ENCODE results near the gene TMEM259. TPM values are rescaled to one million over a fixed set of nuclear protein-coding genes. Genes with fewer than 3 reads are reported as not detected.

The TMEM259 gene
- total RNA-seq, 1 donor from 2014 or later: 31.7 TPM

GRCh38 chr19:1068009-1069001 lies 47.4 kb upstream of the TMEM259 start:
- Histone ChIP-seq H2AFZ (replicated peaks) (no peak overlapping the region), H3K36me3 (no peaks in the 10 kb centered on the region), H3K4me3 (no peak overlapping the region), H3K4me1 (peaks cover 12% of the 10 kb centered on the region), H3K79me2 (ENCODE audit: low read depth) (no peaks in the 10 kb centered on the region), H4K20me1 (ENCODE audit: low read depth) (peaks cover 33% of the 10 kb centered on the region), H3K27ac (no peak overlapping the region), H3K9me3 (ENCODE audit: low read depth) (no peaks in the 10 kb centered on the region), H3K4me2 (no peak overlapping the region), H3F3A (ENCODE audit: low read depth) (peaks cover 50% of the 10 kb centered on the region), H3K9ac (no peak overlapping the region), H3K27me3 (peaks cover 93% of the 10 kb centered on the region)
- H3K27me3 Mint-ChIP-seq (ENCODE audit: insufficient read depth, low read depth): peaks cover 43% of the 10 kb centered on the region
- H3K9me3 Mint-ChIP-seq: peaks cover 3% of the 10 kb centered on the region
- no peak for DNase-seq (ENCODE audit: low spot score)
- TF ChIP-seq EZH2phosphoT487 (IDR thresholded peaks at IDR 0.05) (no peak), EZH2 (IDR thresholded peaks at IDR 0.05) (no peak), CTCF (IDR thresholded peaks at IDR 0.05) (no peak)
- peak overlapping the region; percentile 69 for H3K27ac Mint-ChIP-seq
- H3K4me1 Mint-ChIP-seq: peaks cover 13% of the 10 kb centered on the region
- H3K36me3 Mint-ChIP-seq: no peaks in the 10 kb centered on the region
- H3K4me3 Mint-ChIP-seq: peak overlapping the region; percentile 46

GRCh38 chr19:1067341-1067957 lies 46.5 kb upstream of the TMEM259 start:
- Mint-ChIP-seq H3K4me1 (peaks cover 12% of the 10 kb centered on the region), H3K4me3 (peak overlapping the region; percentile 75), H3K36me3 (no peaks in the 10 kb centered on the region), H3K27ac (no peak overlapping the region), H3K27me3 (ENCODE audit: insufficient read depth, low read depth) (peaks cover 41% of the 10 kb centered on the region), H3K9me3 (peaks cover 3% of the 10 kb centered on the region)
- no peaks in the 10 kb centered on the region for H3K9me3 ChIP-seq (ENCODE audit: low read depth)
- H3K27ac ChIP-seq: no peak overlapping the region
- H2AFZ ChIP-seq (replicated peaks): no peak overlapping the region
- H3K27me3 ChIP-seq: peaks cover 92% of the 10 kb centered on the region
- no peaks in the 10 kb centered on the region for H3K79me2 ChIP-seq (ENCODE audit: low read depth)
- H4K20me1 ChIP-seq (ENCODE audit: low read depth): peaks cover 24% of the 10 kb centered on the region
- no peaks in the 10 kb centered on the region for H3K36me3 ChIP-seq
- peaks cover 43% of the 10 kb centered on the region for H3F3A ChIP-seq (ENCODE audit: low read depth)
- peak overlapping the region; percentile 48 for H3K4me3 ChIP-seq
- H3K4me2 ChIP-seq: peak overlapping the region; percentile 89
- DNase-seq (ENCODE audit: low spot score): no peak
- H3K9ac ChIP-seq: no peak overlapping the region
- H3K4me1 ChIP-seq: peaks cover 12% of the 10 kb centered on the region
- TF ChIP-seq CTCF (IDR thresholded peaks at IDR 0.05): no peak
- peak; percentile 56 for TF ChIP-seq EZH2phosphoT487 (IDR thresholded peaks at IDR 0.05)
- TF ChIP-seq EZH2 (IDR thresholded peaks at IDR 0.05): peak; percentile 70

GRCh38 chr19:1066748-1067340 lies 45.9 kb upstream of the TMEM259 start, which contains the start of gene ARHGAP45:
ARHGAP45 (plus strand) TSS chr19:1067167; CDS start chr19:1067406, 239 bp downstream.
- TF ChIP-seq EZH2 (IDR thresholded peaks at IDR 0.05) (no peak), EZH2phosphoT487 (IDR thresholded peaks at IDR 0.05) (no peak), CTCF (IDR thresholded peaks at IDR 0.05) (no peak)
- peaks cover 37% of the 10 kb centered on the region for H3K27me3 Mint-ChIP-seq (ENCODE audit: insufficient read depth, low read depth)
- Histone ChIP-seq H3K4me2 (peak within 1 kb of the TSS; percentile 89), H3K79me2 (ENCODE audit: low read depth) (no peaks in the 10 kb centered on the region), H3F3A (ENCODE audit: low read depth) (peaks cover 37% of the 10 kb centered on the region), H2AFZ (replicated peaks) (no peak within 1 kb of the TSS), H3K4me1 (peaks cover 12% of the 10 kb centered on the region), H3K27me3 (peaks cover 86% of the 10 kb centered on the region), H3K9me3 (ENCODE audit: low read depth) (no peaks in the 10 kb centered on the region), H3K36me3 (no peaks in the 10 kb centered on the region), H3K4me3 (peak within 1 kb of the TSS; percentile 48), H3K9ac (no peak within 1 kb of the TSS), H4K20me1 (ENCODE audit: low read depth) (peaks cover 21% of the 10 kb centered on the region), H3K27ac (no peak within 1 kb of the TSS)
- no peak within 1 kb of the TSS for H3K27ac Mint-ChIP-seq
- H3K4me3 Mint-ChIP-seq: peak within 1 kb of the TSS; percentile 75
- peaks cover 12% of the 10 kb centered on the region for H3K4me1 Mint-ChIP-seq
- peaks cover 2% of the 10 kb centered on the region for H3K9me3 Mint-ChIP-seq
- peak; percentile 52 for DNase-seq (ENCODE audit: low spot score)
- H3K36me3 Mint-ChIP-seq: no peaks in the 10 kb centered on the region

Measured in neural progenitor cell (in vitro differentiated cells).